Measurements from ENCODE around the gene RAB13.

RAB13 gene

DNA sequence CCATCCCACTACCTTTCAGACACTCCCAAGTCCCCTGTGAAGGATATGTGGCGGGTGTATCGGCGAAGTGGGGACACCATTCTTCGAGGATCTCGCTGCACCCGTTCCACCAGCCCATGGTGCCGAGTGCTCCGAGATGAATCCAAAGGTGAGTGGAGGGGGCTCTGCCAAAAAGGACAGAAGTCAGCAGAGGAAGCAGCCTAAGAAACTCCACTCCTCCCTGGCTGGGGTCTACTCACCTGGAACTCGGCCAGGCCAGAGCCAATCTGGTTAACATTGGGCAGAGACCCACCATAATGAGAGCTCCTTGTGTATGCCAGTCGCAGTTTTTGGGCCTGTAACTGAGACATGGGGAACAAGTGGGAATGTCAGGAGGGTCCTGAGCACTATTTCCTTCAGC is 31.3 kb downstream of the RAB13 start:
- DNase-seq, result no peak

DNA sequence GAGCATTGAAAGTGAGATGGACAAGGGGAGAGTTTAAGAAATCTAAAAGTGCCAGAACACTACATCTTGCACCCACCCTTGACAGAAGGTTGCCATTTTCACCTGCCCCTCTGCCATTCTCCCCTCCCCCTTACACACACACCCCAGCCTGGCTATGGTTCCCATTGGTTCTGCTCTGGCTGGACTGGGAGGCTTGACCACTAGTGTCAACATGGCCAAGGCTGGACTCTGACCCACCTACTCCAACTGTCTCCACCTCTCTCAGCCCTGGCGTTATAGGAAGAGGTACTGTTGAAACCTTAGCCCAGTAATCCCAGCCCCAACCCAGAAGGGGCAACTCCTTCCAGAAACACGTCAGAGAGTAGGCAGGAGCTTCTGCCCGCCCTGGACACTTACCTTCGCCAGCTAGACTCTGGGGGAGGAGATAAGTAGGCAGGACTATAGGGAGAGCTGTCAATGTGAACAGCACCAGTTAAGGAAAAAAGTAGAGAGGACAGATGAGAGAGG is 32.2 kb downstream of the RAB13 start:
- no peak for DNase-seq

- no peak for DNase-seq
Observed at GRCh38 chr1:153951801-153952200, 34.3 kb downstream of the RAB13 start.

- DNase-seq, result no peak
Observed at GRCh38 chr1:153951183-153951582, 35.0 kb downstream of the RAB13 start.

GRCh38 chr1:153946622-153947241 is 39.4 kb downstream of the RAB13 start, which contains the start of gene DENND4B:
Gene DENND4B (minus strand): TSS chr1:153946718. CDS start chr1:153944374, 2,344 bp downstream.
- DNase-seq, result peak; percentile 91 to 95 (median 94)

GRCh38 chr1:153945795-153946621 is 40.1 kb downstream of the RAB13 start:
- DNase-seq, result peak; percentile 98 to 100 (median 99)

DNA sequence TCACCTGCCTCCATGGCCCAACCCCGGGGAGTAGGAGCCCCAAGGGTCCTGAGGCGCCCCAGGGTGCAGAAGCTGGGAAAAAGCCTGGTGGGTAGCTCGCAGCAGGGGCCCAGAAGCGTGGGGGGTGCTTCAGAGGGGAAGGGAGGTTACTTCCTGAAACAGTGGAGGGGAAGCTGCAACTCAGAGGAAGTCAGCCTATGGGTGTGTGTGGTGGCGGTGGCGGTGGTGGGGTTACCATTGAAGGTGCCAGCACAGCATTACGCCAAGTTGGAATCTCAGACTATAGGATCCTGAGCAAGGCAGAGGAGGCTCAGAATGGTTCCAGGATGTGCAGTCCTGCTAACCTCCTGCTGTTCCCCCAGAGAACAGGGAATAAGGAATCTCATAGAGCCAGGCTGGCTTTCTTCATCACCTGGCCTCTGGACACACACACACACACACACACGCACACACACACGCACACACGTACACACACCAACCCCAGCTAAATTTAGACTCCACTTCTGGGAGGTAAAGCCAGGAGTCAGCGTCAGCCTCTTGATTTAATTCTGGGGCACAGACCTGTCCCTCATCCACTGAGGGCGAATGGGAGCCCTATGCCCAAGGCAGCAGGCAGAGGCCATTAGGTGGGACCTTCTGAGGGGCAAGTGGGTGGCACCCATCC is 40.9 kb downstream of the RAB13 start:
- DNase-seq, result peak; percentile 91 to 96 (median 95)

- no peak for DNase-seq
Observed at GRCh38 chr1:153944827-153945117, 41.4 kb downstream of the RAB13 start.

DNA sequence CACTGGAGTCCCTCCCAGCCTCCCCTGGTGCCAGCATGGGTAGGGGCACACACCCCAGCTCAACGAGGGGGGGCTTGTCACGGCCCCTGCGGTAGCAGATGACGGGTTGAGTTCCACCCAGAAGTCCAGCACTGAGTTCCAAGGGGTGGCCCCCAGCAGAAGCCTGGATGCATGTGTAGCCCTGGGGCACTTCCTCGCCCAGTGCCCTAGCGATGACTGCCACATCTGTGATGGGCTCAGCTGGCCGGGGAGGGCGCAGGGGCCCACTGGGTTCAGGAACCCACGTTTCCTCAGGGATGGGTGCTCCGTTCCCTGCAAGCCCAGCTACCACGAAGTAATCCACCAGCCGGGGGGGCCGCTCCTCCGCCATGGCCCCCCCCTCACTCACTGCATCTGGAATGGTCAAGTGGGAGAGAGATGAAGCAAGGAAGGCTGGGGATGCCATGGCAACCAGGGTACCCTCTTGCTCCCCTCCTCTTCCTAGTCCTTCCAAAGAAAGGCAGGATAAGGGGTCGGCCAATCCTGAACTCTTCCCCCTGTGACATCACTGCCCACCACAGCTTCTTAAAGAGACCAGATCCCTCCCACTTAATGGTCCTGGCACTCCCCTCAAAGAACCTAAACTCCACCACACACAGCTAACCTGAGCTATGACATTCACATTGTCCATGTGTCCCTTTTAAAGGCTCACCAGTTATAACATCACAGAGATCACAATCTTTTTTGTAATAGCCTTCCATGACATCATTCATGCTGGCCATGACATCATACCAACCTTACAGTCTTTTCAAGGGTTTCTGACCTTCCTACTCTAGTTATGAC is 41.9 kb downstream of the RAB13 start:
- DNase-seq, result peak; percentile 55 to 86 (median 79)

- no peak for DNase-seq
Observed at GRCh38 chr1:153942766-153943549, 43.2 kb downstream of the RAB13 start.

DNA sequence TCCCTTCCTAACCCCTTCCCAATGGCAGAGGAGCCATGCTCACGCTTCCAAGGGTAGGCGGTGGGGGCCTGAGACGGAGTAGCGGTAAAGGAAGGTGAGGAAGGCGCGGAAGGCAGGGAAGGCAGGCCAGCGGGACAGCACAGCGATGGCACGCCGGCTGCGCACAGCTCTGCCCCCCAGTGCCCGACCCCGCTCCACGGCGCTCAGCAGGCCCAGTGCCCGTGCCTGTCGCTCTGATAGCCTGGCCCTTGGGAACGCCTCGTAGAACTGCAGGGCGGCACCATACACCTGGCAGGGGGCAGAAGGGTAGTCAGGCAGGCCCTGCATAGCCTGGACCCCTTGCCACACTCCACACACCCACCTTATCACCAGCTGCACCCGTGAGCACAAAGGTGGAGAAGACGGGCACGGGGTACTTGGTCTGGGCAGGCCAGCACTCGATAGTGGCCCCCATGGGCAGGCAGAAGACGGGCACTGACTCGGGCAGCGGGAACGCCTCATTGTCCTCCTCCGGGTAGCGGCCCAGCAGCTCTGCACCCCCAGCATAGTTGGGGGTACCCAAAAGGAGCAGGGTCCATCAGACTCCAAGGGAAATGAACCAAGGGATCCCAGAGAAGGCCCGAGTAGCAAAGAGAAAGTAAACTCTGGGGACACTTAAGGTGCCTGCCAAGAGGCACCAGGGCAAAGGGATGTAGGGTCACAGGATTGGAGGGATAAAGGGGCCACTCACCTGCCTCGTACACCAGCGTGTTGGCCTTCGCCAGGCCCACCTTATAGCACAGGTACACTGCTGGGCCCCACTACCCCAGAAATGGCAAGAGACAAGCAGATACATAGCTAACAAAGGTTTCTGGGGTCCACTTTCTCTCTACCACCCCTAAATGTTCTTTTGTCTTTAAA is 44.1 kb downstream of the RAB13 start:
- no peak for DNase-seq

- no peak for DNase-seq
Observed at GRCh38 chr1:153940756-153941155, 45.4 kb downstream of the RAB13 start.

- DNase-seq, result no peak
Observed at GRCh38 chr1:153939476-153939875, 46.7 kb downstream of the RAB13 start.

DNA sequence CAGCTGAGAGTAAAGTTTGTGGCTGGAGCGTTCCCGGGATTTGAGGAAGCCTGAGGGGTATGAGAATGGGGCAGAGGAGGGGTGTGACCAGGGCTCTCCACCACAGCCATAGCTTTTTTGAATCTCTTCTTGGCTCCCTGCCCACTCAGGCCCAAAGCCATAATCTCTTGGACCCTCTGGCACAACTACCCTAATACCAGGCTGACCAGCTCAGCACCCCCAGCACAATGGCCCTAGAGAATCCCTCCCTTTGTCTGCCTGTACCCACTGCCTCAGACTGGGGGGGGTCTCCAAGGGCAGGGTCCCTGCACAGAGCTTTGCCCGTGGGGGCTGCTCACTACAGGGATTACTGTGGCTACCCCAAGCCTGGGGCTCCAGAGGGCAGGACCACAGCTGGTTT is 47.1 kb downstream of the RAB13 start:
- no peak for DNase-seq

- DNase-seq, result no peak
Observed at GRCh38 chr1:153937331-153937730, 48.8 kb downstream of the RAB13 start.

GRCh38 chr1:153936011-153936802 is 49.9 kb downstream of the RAB13 start:
- DNase-seq, result no peak

DNA sequence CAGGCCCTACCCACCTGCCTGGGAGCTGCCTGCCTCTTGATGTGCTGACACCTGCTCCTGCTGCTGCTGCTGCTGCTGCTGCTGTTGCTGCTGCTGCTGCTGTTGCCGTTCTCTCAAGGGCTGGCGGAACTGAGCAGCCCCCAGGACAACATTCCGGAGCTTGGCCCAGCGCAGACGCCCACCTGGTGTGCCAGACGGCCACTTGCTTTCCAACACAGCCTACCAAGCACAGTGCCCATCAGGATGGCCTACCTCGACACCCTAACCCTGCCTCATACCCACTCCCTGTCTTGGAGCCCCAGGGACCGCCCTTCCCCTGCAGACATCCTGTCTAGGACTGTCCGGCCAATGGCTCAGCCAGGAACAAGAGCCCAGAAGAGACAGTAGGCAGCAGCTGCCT is 51.4 kb downstream of the RAB13 start:
- no peak for DNase-seq

GRCh38 chr1:153933955-153934354 is 52.2 kb downstream of the RAB13 start:
- no peak for DNase-seq

GRCh38 chr1:153933430-153933829 is 52.7 kb downstream of the RAB13 start:
- DNase-seq, result no peak
